ENCODE results near the gene NRG2. TPM values are rescaled to one million over a fixed set of nuclear protein-coding genes. Genes with fewer than 3 reads are reported as not detected.

The NRG2 gene
- total RNA-seq, 1 experiment from 2014 or later = 0.23 TPM

DNA sequence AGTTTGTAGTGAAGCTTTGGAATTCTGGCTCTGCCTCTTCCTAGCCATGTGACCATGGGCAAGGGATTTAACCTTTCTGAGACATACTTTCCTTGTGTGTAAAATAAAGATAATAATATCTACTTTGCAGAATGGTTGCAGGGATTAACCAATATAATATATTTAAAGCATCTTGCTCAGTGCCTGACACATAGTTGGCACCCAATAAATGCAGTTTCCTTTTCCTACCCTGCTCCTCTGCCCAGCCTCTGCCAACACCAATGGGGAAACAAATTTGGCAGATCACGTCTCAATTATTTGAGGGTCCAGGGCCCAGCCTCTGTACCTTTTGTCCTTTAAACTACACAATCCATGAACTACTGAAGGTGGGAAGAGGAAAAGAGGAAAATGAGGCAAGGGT is 91.1 kb downstream of the NRG2 start:
- intact Hi-C loops (cut with micrococcal nuclease) = no loop called here
- POLR2A ChIA-PET = no interaction called here
- no peak for TF ChIP-seq CTCF (IDR thresholded peaks at IDR 0.05; ENCODE audit: unreplicated experiment)
- no peak overlapping the region for H3K4me3 Mint-ChIP-seq (ENCODE audit: unreplicated experiment)
- no peaks in the 10 kb centered on the region for H3K4me1 Mint-ChIP-seq (ENCODE audit: insufficient read depth, unreplicated experiment)
- CTCF ChIA-PET = interaction anchor here (0.8 to 15.4 kb wide), 3 partner anchors 16 to 165 kb away, joined by 3 to 198 read pairs (median 3); no protein-coding TSS in a partner anchor
- H3K27ac Mint-ChIP-seq (ENCODE audit: low read depth, unreplicated experiment) = no peak overlapping the region
- peaks cover 58% of the 10 kb centered on the region for H3K27me3 Mint-ChIP-seq (ENCODE audit: insufficient read depth, unreplicated experiment)
- no peaks in the 10 kb centered on the region for H3K9me3 Mint-ChIP-seq (ENCODE audit: unreplicated experiment)
- H3K36me3 Mint-ChIP-seq (ENCODE audit: insufficient read depth, unreplicated experiment) = no peaks in the 10 kb centered on the region
- BruUV-seq (replicated peaks) = no TSS peak
- DNase-seq (ENCODE audit: unreplicated experiment) = no peak

DNA sequence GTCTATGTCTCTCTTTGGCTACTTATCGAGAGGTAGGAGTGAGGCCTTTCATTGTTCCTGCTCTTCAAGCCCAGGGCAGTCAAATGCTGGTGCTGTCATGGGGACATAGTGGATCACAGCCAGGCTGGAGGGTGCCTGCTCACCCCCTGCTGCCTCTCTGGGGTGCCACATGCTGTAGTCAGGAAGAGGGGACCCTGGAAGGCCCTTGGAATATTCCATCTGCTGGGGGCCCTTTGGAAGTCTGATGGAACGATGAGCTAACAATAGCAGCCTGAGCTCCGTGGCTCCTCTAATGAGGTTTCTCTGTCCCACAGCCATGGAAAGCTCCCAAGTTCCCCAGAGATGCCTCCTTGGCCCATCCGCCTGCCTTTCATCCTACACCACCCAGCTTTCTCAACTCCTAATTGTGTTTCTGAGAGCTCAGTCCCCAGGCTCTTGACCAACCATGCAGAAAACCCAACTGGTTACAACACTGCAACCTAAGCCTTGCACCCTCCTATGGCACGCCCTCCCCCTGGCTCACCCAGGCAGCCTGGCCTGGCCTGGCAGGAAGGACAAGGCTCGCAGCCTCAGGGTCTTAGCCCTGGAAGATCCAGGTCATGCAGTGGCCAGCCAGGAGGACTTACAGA is 91.7 kb downstream of the NRG2 start:
- TF ChIP-seq CTCF (IDR thresholded peaks at IDR 0.05; ENCODE audit: unreplicated experiment) = no peak
- no peaks in the 10 kb centered on the region for H3K4me1 Mint-ChIP-seq (ENCODE audit: insufficient read depth, unreplicated experiment)
- H3K9me3 Mint-ChIP-seq (ENCODE audit: unreplicated experiment) = no peaks in the 10 kb centered on the region
- H3K36me3 Mint-ChIP-seq (ENCODE audit: insufficient read depth, unreplicated experiment) = no peaks in the 10 kb centered on the region
- no TSS peak for BruUV-seq (replicated peaks)
- peaks cover 63% of the 10 kb centered on the region for H3K27me3 Mint-ChIP-seq (ENCODE audit: insufficient read depth, unreplicated experiment)
- no peak overlapping the region for H3K27ac Mint-ChIP-seq (ENCODE audit: low read depth, unreplicated experiment)
- CTCF ChIA-PET = interaction anchor here (0.8 to 15.4 kb wide), 4 partner anchors 17 to 164 kb away, joined by 3 to 198 read pairs (median 4); no protein-coding TSS in a partner anchor
- POLR2A ChIA-PET = no interaction called here
- DNase-seq (ENCODE audit: unreplicated experiment) = no peak
- intact Hi-C loops (cut with micrococcal nuclease) = no loop called here
- no peak overlapping the region for H3K4me3 Mint-ChIP-seq (ENCODE audit: unreplicated experiment)

DNA sequence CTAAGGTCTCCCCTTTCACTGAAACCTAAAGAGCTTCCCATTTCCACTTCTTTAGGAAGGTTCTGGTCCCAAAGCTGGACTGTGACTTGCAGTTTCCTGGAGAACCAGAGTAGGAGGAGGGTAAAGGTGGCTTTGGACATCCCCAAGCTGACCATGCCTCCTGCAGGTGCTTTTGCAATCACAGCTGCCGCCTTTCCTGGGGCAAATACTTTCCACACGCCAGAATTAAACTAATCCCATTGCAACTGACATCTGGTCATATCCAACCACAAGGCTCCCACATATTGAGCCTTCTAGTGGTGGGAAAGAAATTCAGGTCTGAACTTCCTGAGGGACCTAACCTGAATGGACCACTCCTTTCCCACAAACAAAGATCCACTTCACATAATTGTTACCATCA is 92.7 kb downstream of the NRG2 start:
- no peak for TF ChIP-seq CTCF (IDR thresholded peaks at IDR 0.05; ENCODE audit: unreplicated experiment)
- intact Hi-C loops (cut with micrococcal nuclease) = no loop called here
- Mint-ChIP-seq H3K27ac (ENCODE audit: low read depth, unreplicated experiment) (no peak overlapping the region), H3K4me3 (ENCODE audit: unreplicated experiment) (no peak overlapping the region), H3K9me3 (ENCODE audit: unreplicated experiment) (no peaks in the 10 kb centered on the region), H3K4me1 (ENCODE audit: insufficient read depth, unreplicated experiment) (no peaks in the 10 kb centered on the region), H3K27me3 (ENCODE audit: insufficient read depth, unreplicated experiment) (peaks cover 73% of the 10 kb centered on the region), H3K36me3 (ENCODE audit: insufficient read depth, unreplicated experiment) (no peaks in the 10 kb centered on the region)
- BruUV-seq (replicated peaks) = no TSS peak
- no peak for DNase-seq (ENCODE audit: unreplicated experiment)
- POLR2A ChIA-PET = interaction anchor here (0.8 to 1.1 kb wide), 2 partner anchors 9 to 42 kb away, joined by 3 to 4 read pairs; no protein-coding TSS in a partner anchor
- CTCF ChIA-PET = interaction anchor here (0.6 to 15.4 kb wide), 5 partner anchors 18 to 205 kb away, joined by 3 to 198 read pairs (median 5); no protein-coding TSS in a partner anchor

DNA sequence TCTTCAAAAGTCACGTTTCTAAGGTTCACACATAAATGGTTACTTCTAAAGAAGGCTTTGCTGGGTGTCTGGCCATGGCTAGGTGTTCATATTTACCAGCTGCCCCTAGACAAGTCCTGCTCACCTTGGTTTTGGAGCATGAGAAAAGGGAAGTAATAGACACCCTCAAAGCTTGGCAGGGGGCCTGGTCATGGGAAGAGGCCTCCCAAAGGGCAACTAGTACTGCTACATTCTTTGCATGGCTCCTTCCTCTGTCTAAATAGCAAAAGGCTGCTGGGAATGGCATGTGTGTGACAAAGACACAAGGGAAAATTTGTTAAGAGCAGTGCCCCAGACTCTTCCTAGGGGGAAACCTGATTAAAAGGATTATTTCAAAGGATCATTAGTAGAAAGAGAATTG is 93.4 kb downstream of the NRG2 start:
- intact Hi-C loops (cut with micrococcal nuclease) = no loop called here
- no TSS peak for BruUV-seq (replicated peaks)

More for the DNA sequence above, 93.4 kb downstream of the NRG2 start:
- Mint-ChIP-seq H3K4me3 (ENCODE audit: unreplicated experiment) (no peak overlapping the region), H3K27me3 (ENCODE audit: insufficient read depth, unreplicated experiment) (peaks cover 77% of the 10 kb centered on the region), H3K27ac (ENCODE audit: low read depth, unreplicated experiment) (no peak overlapping the region), H3K4me1 (ENCODE audit: insufficient read depth, unreplicated experiment) (no peaks in the 10 kb centered on the region), H3K36me3 (ENCODE audit: insufficient read depth, unreplicated experiment) (no peaks in the 10 kb centered on the region), H3K9me3 (ENCODE audit: unreplicated experiment) (no peaks in the 10 kb centered on the region)
- CTCF ChIA-PET = interaction anchor here (0.7 to 15.4 kb wide), 5 partner anchors 19 to 163 kb away, joined by 3 to 198 read pairs (median 5); no protein-coding TSS in a partner anchor
- POLR2A ChIA-PET = interaction anchor here (0.8 to 1.1 kb wide), 2 partner anchors 8 to 42 kb away, joined by 3 to 4 read pairs; no protein-coding TSS in a partner anchor
- no peak for TF ChIP-seq CTCF (IDR thresholded peaks at IDR 0.05; ENCODE audit: unreplicated experiment)
- DNase-seq (ENCODE audit: unreplicated experiment) = no peak

All from MCF 10A (cell line).